ENCODE results near the gene ARMC12.
"Not testable (repeated sequence)": the region's sequence is repeated elsewhere in the genome, so short reads cannot be mapped to it uniquely, and the experiment has no call there.

The ARMC12 gene

GRCh38 chr6:35718911-35719381, 17.9 kb upstream of the ARMC12 start:
- DNase-seq = no peak

GRCh38 chr6:35719404-35719829, 17.4 kb upstream of the ARMC12 start:
- no peak for DNase-seq

- peak; percentile 55 for DNase-seq
Measured at GRCh38 chr6:35719830-35720733, 16.8 kb upstream of the ARMC12 start.

GRCh38 chr6:35722121-35722761, 14.6 kb upstream of the ARMC12 start:
- no peak for DNase-seq

- no peak for DNase-seq
Measured at GRCh38 chr6:35723587-35723986, 13.2 kb upstream of the ARMC12 start.

GRCh38 chr6:35724059-35724458, 12.8 kb upstream of the ARMC12 start:
- DNase-seq = no peak

GRCh38 chr6:35724471-35724870, 12.4 kb upstream of the ARMC12 start:
- DNase-seq = no peak

- no peak for DNase-seq
Measured at GRCh38 chr6:35725081-35725708, 11.6 kb upstream of the ARMC12 start.

GRCh38 chr6:35725721-35726438, 11.0 kb upstream of the ARMC12 start:
- no peak for DNase-seq

GRCh38 chr6:35727231-35727934, 9.4 kb upstream of the ARMC12 start:
- peak; percentile 53 for DNase-seq

GRCh38 chr6:35727935-35728682, 8.7 kb upstream of the ARMC12 start:
- DNase-seq = peak; percentile 90

GRCh38 chr6:35728683-35729678, 7.9 kb upstream of the ARMC12 start:
- no peak for DNase-seq

GRCh38 chr6:35729722-35730121, 7.1 kb upstream of the ARMC12 start:
- no peak for DNase-seq

- DNase-seq = no peak
Measured at GRCh38 chr6:35730745-35731413, 6.0 kb upstream of the ARMC12 start.

- peak; percentile 81 for DNase-seq
Measured at GRCh38 chr6:35731414-35731735, 5.5 kb upstream of the ARMC12 start.

GRCh38 chr6:35731736-35732532, 4.9 kb upstream of the ARMC12 start:
- DNase-seq = peak; percentile 87

- no peak for DNase-seq
Measured at GRCh38 chr6:35733633-35734032, 3.2 kb upstream of the ARMC12 start.

GRCh38 chr6:35734319-35734718, 2.5 kb upstream of the ARMC12 start:
- DNase-seq = not testable (repeated sequence)

- no peak for DNase-seq
Measured at GRCh38 chr6:35735452-35735851, 1.4 kb upstream of the ARMC12 start.
